ENCODE measurements around the gene GLRX3.
"Not testable (repeated sequence)": the region's sequence is repeated elsewhere in the genome, so short reads cannot be mapped to it uniquely, and the experiment has no call there.

The GLRX3 gene

GRCh38 chr10:130117535-130117934 is 18.7 kb upstream of the GLRX3 start:
- POLR2A ChIA-PET; H3K4me1 ChIP-seq (ENCODE audit: control insufficient read depth, insufficient read depth, low read length); H3K27ac ChIP-seq (ENCODE audit: extremely low read depth, low read depth, low read length); H3K9me3 ChIP-seq (ENCODE audit: control insufficient read depth, insufficient read depth, low read depth, low read length); H3K4me3 ChIP-seq (ENCODE audit: low read depth, low read length); H3K36me3 ChIP-seq (ENCODE audit: control insufficient read depth in 2 of 2, insufficient read depth in 1 of 2, low read length in 2 of 2); CTCF ChIA-PET: not testable (repeated sequence)
- TF ChIP-seq SETDB1 (IDR thresholded peaks at IDR 0.05; ENCODE audit: insufficient read length, low read length) (peak; percentile 86), GLIS1 (tag by site-specific recombination; IDR thresholded peaks at IDR 0.05) (peak; percentile 45; the same call in 1 of the 2 replicates), TRIM28 (IDR thresholded peaks at IDR 0.05; ENCODE audit: borderline replicate concordance, low read length) (peak; percentile 91; the same call in 1 of the 2 replicates), TCF7L2 (IDR thresholded peaks at IDR 0.05; ENCODE audit: borderline replicate concordance, low read depth, low read length) (peak; percentile 57; the same call in 1 of the 2 replicates), ZNF626 (tag by site-specific recombination; IDR thresholded peaks at IDR 0.05) (peak; percentile 71; the same call in 1 of the 2 replicates)

- CTCF ChIA-PET, result interaction anchor here (1.3 kb wide), 1 partner anchor 11 kb away, joined by 6 read pairs; the partner anchor contains the start of gene C10orf143
- Histone ChIP-seq H3K4me1 (ENCODE audit: control insufficient read depth, insufficient read depth, low read length) (no peaks in the 10 kb centered on the region), H3K36me3 (ENCODE audit: control insufficient read depth in 2 of 2, insufficient read depth in 1 of 2, low read length in 2 of 2) (no peaks in the 10 kb centered on the region), H3K4me3 (ENCODE audit: low read depth, low read length) (no peak overlapping the region), H3K9me3 (ENCODE audit: control insufficient read depth, insufficient read depth, low read depth, low read length) (no peaks in the 10 kb centered on the region), H3K27ac (ENCODE audit: extremely low read depth, low read depth, low read length) (no peak overlapping the region)
- TF ChIP-seq ZBTB20 (tag by site-specific recombination; IDR thresholded peaks at IDR 0.05) (peak; percentile 39; the same call in 1 of the 2 replicates), HOXA7 (CRISPR knock-in tag; IDR thresholded peaks at IDR 0.05; ENCODE audit: borderline replicate concordance) (no peak), GLIS1 (tag by site-specific recombination; IDR thresholded peaks at IDR 0.05) (0 out of 2 replicates have a peak, but pooled peaks have one; percentile 23)
- POLR2A ChIA-PET, result interaction anchor here (0.7 to 1.0 kb wide), 2 partner anchors 10 to 12 kb away, joined by 3 read pairs; no protein-coding TSS in a partner anchor
Observed at GRCh38 chr10:130121486-130122079, 14.6 kb upstream of the GLRX3 start.

GRCh38 chr10:130127364-130128061 is 8.7 kb upstream of the GLRX3 start:
- no peak overlapping the region for H3K4me3 ChIP-seq (ENCODE audit: low read depth, low read length)
- POLR2A ChIA-PET, result interaction anchor here (1.7 to 3.3 kb wide), 2 partner anchors 9 to 17 kb away, joined by 8 to 23 read pairs; partner anchors contain the start of genes C10orf143 and GLRX3
- no peak overlapping the region for H3K27ac ChIP-seq (ENCODE audit: extremely low read depth, low read depth, low read length)
- no peaks in the 10 kb centered on the region for H3K36me3 ChIP-seq (ENCODE audit: control insufficient read depth in 2 of 2, insufficient read depth in 1 of 2, low read length in 2 of 2)
- CTCF ChIA-PET, result interaction anchor here (0.6 to 2.8 kb wide), 21 partner anchors 8 to 1886 kb away, joined by 3 to 14 read pairs (median 4); partner anchors contain the start of genes C10orf143 and GLRX3
- no peaks in the 10 kb centered on the region for H3K9me3 ChIP-seq (ENCODE audit: control insufficient read depth, insufficient read depth, low read depth, low read length)
- peaks cover 2% of the 10 kb centered on the region; the same call in 1 of the 2 replicates for H3K4me1 ChIP-seq (ENCODE audit: control insufficient read depth, insufficient read depth, low read length)
- TF ChIP-seq AEBP2 (tag by site-specific recombination; IDR thresholded peaks at IDR 0.05; ENCODE audit: borderline replicate concordance) (no peak), ZEB2 (tag by site-specific recombination; IDR thresholded peaks at IDR 0.05) (no peak), ZNF18 (tag by site-specific recombination; IDR thresholded peaks at IDR 0.05) (no peak), ZBTB20 (tag by site-specific recombination; IDR thresholded peaks at IDR 0.05) (no peak), TRIM28 (IDR thresholded peaks at IDR 0.05; ENCODE audit: borderline replicate concordance, low read length) (peak; percentile 17; the same call in 1 of the 2 replicates), ZFP69B (tag by site-specific recombination; IDR thresholded peaks at IDR 0.05) (no peak), ZNF548 (tag by site-specific recombination; IDR thresholded peaks at IDR 0.05) (no peak), BCL6B (tag by site-specific recombination; IDR thresholded peaks at IDR 0.05) (no peak), ZNF792 (tag by site-specific recombination; IDR thresholded peaks at IDR 0.05) (no peak), OVOL3 (tag by site-specific recombination; IDR thresholded peaks at IDR 0.05) (no peak), ZNF266 (tag by site-specific recombination; IDR thresholded peaks at IDR 0.05; ENCODE audit: low read depth) (no peak), ZNF660 (tag by site-specific recombination; IDR thresholded peaks at IDR 0.05) (0 out of 2 replicates have a peak, but pooled peaks have one; percentile 52), ZNF202 (tag by site-specific recombination; IDR thresholded peaks at IDR 0.05; ENCODE audit: borderline replicate concordance) (no peak), ZNF10 (tag by site-specific recombination; IDR thresholded peaks at IDR 0.05) (no peak), ZNF211 (tag by site-specific recombination; IDR thresholded peaks at IDR 0.05; ENCODE audit: low read depth) (no peak), KLF16 (tag by site-specific recombination; IDR thresholded peaks at IDR 0.05) (no peak), ZNF529 (tag by site-specific recombination; IDR thresholded peaks at IDR 0.05; ENCODE audit: insufficient replicate concordance) (no peak), ZNF391 (tag by site-specific recombination; IDR thresholded peaks at IDR 0.05; ENCODE audit: borderline replicate concordance, low read depth) (no peak), ZBTB6 (tag by site-specific recombination; IDR thresholded peaks at IDR 0.05) (no peak)
